ENCODE data around the gene SLC17A6.

DNA sequence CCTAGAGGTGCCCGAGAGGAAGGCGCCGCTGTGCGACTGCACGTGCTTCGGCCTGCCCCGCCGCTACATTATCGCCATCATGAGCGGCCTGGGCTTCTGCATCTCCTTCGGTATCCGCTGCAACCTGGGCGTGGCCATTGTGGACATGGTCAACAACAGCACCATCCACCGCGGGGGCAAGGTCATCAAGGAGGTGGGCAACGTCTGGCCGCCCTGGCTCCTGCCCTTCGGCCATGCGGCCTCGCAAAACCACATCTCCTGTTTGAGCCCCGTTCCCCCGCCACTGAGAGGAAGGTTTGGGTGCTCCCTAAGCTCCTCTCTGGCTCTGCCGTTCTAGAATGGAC, 3.4 kb downstream of the SLC17A6 start:
- TF ChIP-seq, protein P1, sequence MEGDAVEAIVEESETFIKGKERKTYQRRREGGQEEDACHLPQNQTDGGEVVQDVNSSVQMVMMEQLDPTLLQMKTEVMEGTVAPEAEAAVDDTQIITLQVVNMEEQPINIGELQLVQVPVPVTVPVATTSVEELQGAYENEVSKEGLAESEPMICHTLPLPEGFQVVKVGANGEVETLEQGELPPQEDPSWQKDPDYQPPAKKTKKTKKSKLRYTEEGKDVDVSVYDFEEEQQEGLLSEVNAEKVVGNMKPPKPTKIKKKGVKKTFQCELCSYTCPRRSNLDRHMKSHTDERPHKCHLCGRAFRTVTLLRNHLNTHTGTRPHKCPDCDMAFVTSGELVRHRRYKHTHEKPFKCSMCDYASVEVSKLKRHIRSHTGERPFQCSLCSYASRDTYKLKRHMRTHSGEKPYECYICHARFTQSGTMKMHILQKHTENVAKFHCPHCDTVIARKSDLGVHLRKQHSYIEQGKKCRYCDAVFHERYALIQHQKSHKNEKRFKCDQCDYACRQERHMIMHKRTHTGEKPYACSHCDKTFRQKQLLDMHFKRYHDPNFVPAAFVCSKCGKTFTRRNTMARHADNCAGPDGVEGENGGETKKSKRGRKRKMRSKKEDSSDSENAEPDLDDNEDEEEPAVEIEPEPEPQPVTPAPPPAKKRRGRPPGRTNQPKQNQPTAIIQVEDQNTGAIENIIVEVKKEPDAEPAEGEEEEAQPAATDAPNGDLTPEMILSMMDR (IDR thresholded peaks at IDR 0.05): no peak
- TF ChIP-seq POLR2A (IDR thresholded peaks at IDR 0.05): no peak
